ENCODE data around the gene SVIL.

DNA sequence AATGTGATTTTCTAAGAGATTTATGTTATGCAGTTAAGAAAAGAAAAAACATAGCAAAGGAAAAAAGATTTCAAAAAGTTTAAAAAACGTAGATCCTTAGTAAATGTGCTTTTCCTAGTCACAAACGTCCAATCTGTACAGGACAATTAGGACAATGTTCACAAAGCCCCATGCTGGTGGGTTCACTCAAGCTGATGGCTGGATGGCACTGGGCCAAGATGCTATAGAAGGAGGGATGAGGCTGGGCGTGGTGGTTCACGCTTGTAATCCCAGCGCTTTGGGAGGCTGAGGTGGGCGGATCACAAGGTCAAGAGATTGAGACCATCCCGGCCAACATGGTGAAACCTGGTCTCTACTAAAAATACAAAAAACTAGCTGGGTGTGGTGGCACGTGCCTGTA is 22.1 kb downstream of the SVIL start:
- TF ChIP-seq, protein P1, sequence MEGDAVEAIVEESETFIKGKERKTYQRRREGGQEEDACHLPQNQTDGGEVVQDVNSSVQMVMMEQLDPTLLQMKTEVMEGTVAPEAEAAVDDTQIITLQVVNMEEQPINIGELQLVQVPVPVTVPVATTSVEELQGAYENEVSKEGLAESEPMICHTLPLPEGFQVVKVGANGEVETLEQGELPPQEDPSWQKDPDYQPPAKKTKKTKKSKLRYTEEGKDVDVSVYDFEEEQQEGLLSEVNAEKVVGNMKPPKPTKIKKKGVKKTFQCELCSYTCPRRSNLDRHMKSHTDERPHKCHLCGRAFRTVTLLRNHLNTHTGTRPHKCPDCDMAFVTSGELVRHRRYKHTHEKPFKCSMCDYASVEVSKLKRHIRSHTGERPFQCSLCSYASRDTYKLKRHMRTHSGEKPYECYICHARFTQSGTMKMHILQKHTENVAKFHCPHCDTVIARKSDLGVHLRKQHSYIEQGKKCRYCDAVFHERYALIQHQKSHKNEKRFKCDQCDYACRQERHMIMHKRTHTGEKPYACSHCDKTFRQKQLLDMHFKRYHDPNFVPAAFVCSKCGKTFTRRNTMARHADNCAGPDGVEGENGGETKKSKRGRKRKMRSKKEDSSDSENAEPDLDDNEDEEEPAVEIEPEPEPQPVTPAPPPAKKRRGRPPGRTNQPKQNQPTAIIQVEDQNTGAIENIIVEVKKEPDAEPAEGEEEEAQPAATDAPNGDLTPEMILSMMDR (IDR thresholded peaks at IDR 0.05; ENCODE audit: low read length): no peak
- no peak for TF ChIP-seq EZH2 (optimal IDR thresholded peaks at IDR 0.05; ENCODE audit: low read depth, low read length)
- TF ChIP-seq EZH2phosphoT487 (IDR thresholded peaks at IDR 0.05; ENCODE audit: low read length): no peak

Measured in MM.1S (cell line).